GM12872 (cell line): ENCODE results near the gene KAZN.

Experiments
- TF ChIP-seq, protein P1 (sequence below): IDR thresholded peaks from 3 replicates; pipeline ENCODE4 v1.5.1; 2011; ENCODE audit warnings: low read depth, mild to moderate bottlenecking, low read length, moderate library complexity; ENCODE audit not compliant: insufficient read depth

The KAZN gene

DNA sequence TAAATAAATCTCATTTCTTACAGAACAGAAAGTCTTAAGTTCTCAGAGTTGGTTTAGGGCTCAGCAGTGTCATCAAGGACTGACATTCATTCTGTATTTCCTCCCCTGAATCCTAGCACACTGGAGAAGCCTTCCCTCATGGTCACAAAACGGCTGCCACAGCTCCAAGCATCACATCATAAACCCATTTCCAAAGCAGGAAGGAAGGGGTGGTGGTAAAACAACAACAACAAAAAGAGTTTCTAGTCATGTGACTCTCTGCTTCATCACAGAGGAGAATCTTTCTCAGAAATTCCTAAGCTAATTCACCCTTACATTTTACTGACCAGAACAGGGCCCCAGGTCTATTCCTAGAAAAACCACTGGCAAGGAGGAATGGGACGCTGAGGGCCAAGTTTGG lies 210.3 kb downstream of the KAZN start:
- TF ChIP-seq, protein P1, sequence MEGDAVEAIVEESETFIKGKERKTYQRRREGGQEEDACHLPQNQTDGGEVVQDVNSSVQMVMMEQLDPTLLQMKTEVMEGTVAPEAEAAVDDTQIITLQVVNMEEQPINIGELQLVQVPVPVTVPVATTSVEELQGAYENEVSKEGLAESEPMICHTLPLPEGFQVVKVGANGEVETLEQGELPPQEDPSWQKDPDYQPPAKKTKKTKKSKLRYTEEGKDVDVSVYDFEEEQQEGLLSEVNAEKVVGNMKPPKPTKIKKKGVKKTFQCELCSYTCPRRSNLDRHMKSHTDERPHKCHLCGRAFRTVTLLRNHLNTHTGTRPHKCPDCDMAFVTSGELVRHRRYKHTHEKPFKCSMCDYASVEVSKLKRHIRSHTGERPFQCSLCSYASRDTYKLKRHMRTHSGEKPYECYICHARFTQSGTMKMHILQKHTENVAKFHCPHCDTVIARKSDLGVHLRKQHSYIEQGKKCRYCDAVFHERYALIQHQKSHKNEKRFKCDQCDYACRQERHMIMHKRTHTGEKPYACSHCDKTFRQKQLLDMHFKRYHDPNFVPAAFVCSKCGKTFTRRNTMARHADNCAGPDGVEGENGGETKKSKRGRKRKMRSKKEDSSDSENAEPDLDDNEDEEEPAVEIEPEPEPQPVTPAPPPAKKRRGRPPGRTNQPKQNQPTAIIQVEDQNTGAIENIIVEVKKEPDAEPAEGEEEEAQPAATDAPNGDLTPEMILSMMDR = no peak

- TF ChIP-seq, protein P1 = no peak
These were observed 210.9 kb downstream of the KAZN start for GRCh38 chr1:14809191-14809981.

DNA sequence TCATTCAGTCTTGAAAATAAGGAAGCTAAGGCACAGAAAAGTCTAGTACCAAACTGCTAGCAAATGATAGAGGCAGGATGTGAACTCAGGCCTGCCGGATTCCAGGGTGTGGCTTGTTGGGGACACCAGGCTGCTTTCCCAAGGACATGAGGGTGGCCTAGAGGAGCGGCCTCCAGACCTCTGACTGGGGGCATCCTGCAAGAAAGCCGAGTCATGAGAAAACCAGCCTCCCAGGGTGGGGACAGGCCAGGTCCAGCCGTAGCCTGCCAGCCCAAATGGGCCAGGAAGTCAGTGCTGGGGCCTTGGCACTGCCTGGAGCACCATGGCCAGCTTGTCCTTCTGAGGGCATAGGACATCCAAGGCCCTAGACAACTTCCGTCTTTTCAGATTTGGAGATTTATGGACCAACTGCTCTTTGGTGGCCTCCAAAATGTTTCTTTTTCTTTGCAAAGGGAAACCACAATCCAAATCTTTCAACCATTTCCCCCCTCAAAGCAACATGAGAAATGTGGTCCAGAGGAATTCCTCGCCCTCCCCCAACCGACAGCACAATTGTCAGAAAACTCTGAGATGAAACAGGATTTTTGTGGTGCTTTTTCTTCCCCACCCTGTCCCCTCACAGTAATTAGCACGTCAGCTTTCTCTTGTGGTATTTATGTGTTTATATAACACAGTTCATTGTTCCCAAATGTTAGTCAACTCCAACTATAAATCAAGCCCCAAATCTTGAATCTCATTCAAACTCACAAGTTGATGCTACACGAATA lies 212.3 kb downstream of the KAZN start:
- TF ChIP-seq, protein P1 = no peak

DNA sequence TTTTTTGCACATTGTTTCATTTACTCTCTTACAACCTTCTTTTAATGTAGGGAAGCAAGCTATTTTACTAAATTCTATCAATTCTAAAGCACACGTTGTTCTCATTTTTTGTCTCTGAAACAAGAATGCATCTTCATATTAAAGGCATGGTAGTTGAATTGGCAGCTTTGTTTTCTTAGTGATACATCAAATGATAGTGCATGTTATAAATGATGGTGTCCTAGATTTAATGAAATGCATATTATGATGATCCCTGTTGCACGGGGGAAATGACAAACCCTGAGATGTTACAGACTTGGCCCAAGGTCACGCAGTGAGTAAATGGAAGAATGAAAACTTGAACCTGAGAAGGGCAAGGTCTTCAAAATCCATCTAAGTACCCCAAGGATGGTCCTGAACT lies 213.1 kb downstream of the KAZN start:
- TF ChIP-seq, protein P1 = no peak

- TF ChIP-seq, protein P1 = no peak
These were observed 213.7 kb downstream of the KAZN start for GRCh38 chr1:14812189-14812588.

GRCh38 chr1:14815175-14815877 lies 216.8 kb downstream of the KAZN start:
- TF ChIP-seq, protein P1 = no peak
